Skin epidermis (tissue), 12 donors: Measurements from ENCODE around the gene MANBA.
"Not testable (repeated sequence)": the region's sequence is repeated elsewhere in the genome, so short reads cannot be mapped to it uniquely, and the experiment has no call there.

Experiments used
- H3K27ac ChIP-seq, 21 experiments: fragments of 200-600 bp; sonication (generic) in 11 of 21; one replicate each; pipeline ENCODE4 v1.5.0; 2020; ENCODE audit warnings: mild to moderate bottlenecking in 3 of 21, inconsistent platforms in 2 of 21, moderate library complexity in 2 of 21
- H3K4me3 ChIP-seq, 7 experiments: fragments of 200-600 bp; sonication (generic) in 2 of 7; one replicate each; pipeline ENCODE4 v1.5.0; 2020; ENCODE audit warnings: inconsistent platforms in 2 of 7, mild to moderate bottlenecking in 2 of 7, moderate library complexity in 1 of 7

Gene MANBA

GRCh38 chr4:102772738-102773340 lies 12.1 kb upstream of the MANBA start:
- Histone ChIP-seq H3K27ac (no peak overlapping the region), H3K4me3 (no peak overlapping the region)

- H3K27ac ChIP-seq, result no peak overlapping the region
- no peak overlapping the region for H3K4me3 ChIP-seq
Measured at GRCh38 chr4:102764901-102765300, 4.1 kb upstream of the MANBA start.

- Histone ChIP-seq H3K27ac (no peak overlapping the region), H3K4me3 (no peak overlapping the region)
Measured at GRCh38 chr4:102761906-102762305, 1.1 kb upstream of the MANBA start.

GRCh38 chr4:102761296-102761701 lies 531 bp upstream of the MANBA start:
- Histone ChIP-seq H3K4me3 (peak overlapping the region; percentile 59 to 97 (median 70)), H3K27ac (peak overlapping the region in 19 of 21 experiments; percentile 9 to 90 (median 83))

GRCh38 chr4:102759831-102760644 lies 730 bp downstream of the MANBA start:
- Histone ChIP-seq H3K27ac (peak overlapping the region in 20 of 21 experiments; percentile 9 to 90 (median 82)), H3K4me3 (peak overlapping the region; percentile 59 to 97 (median 70))

GRCh38 chr4:102758241-102759160 lies 2.3 kb downstream of the MANBA start:
- Histone ChIP-seq H3K27ac (peak overlapping the region in 1 of 21 experiments; percentile 83), H3K4me3 (no peak overlapping the region)

- Histone ChIP-seq H3K27ac (peak overlapping the region in 1 of 21 experiments; percentile 34), H3K4me3 (no peak overlapping the region)
Measured at GRCh38 chr4:102757681-102758080, 3.1 kb downstream of the MANBA start.

- Histone ChIP-seq H3K27ac (no peak overlapping the region), H3K4me3 (no peak overlapping the region)
Measured at GRCh38 chr4:102754044-102754443, 6.7 kb downstream of the MANBA start.

GRCh38 chr4:102751941-102752340 lies 8.8 kb downstream of the MANBA start:
- Histone ChIP-seq H3K27ac (no peak overlapping the region), H3K4me3 (no peak overlapping the region)

- H3K4me3 ChIP-seq, H3K27ac ChIP-seq: not testable (repeated sequence)
Measured at GRCh38 chr4:102743352-102743751, 17.4 kb downstream of the MANBA start.

GRCh38 chr4:102738802-102739201 lies 22.0 kb downstream of the MANBA start:
- not testable (repeated sequence) for H3K27ac ChIP-seq, H3K4me3 ChIP-seq

- Histone ChIP-seq H3K27ac (no peak overlapping the region), H3K4me3 (no peak overlapping the region)
Measured at GRCh38 chr4:102736636-102737549, 23.9 kb downstream of the MANBA start.

- no peak overlapping the region for H3K4me3 ChIP-seq
- H3K27ac ChIP-seq, result no peak overlapping the region
Measured at GRCh38 chr4:102735582-102735981, 25.2 kb downstream of the MANBA start.

GRCh38 chr4:102734591-102735385 lies 26.0 kb downstream of the MANBA start:
- H3K4me3 ChIP-seq, result no peak overlapping the region
- peak overlapping the region in 4 of 21 experiments; percentile 3 to 18 (median 11) for H3K27ac ChIP-seq

GRCh38 chr4:102734116-102734515 lies 26.7 kb downstream of the MANBA start:
- peak overlapping the region in 2 of 21 experiments; percentile 3 to 5 for H3K27ac ChIP-seq

GRCh38 chr4:102733084-102733483 lies 27.7 kb downstream of the MANBA start:
- Histone ChIP-seq H3K4me3 (no peak overlapping the region), H3K27ac (no peak overlapping the region)

More at GRCh38 chr4:102734116-102734515, 26.7 kb downstream of the MANBA start:
- H3K4me3 ChIP-seq, result no peak overlapping the region

GRCh38 chr4:102732678-102733077 lies 28.1 kb downstream of the MANBA start:
- Histone ChIP-seq H3K4me3 (no peak overlapping the region), H3K27ac (no peak overlapping the region)

- H3K4me3 ChIP-seq, result no peak overlapping the region
- no peak overlapping the region for H3K27ac ChIP-seq
Measured at GRCh38 chr4:102730968-102731533, 29.7 kb downstream of the MANBA start.
